PFSK-1 (cell line): Measurements from ENCODE around the gene ANGEL2.

Experiments used
- FOXP2 ChIP-seq: optimal IDR thresholded peaks from 2 replicates; pipeline ENCODE3; 2011; ENCODE audit warnings: borderline replicate concordance, control low read depth, inconsistent platforms; ENCODE audit not compliant: insufficient read depth; ENCODE audit errors: extremely low read length, extremely low read depth
- POLR2AphosphoS5 ChIP-seq: IDR thresholded peaks from 2 replicates; pipeline ENCODE4 v1.6.1; 2012; ENCODE audit warnings: low read depth, mild to moderate bottlenecking, control low read depth, low read length, moderate library complexity
- REST ChIP-seq, 2 experiments: IDR thresholded peaks; 2 replicates each; pipeline versions ENCODE4 v1.6.1 to v1.8.0; 2011 to 2012; ENCODE audit warnings: low read depth in 2 of 2, low read length in 2 of 2, control low read depth in 1 of 2, inconsistent platforms in 1 of 2, mild to moderate bottlenecking in 1 of 2, moderate library complexity in 1 of 2; ENCODE audit not compliant: insufficient read depth in 1 of 2
- SIN3A ChIP-seq: IDR thresholded peaks from 2 replicates; pipeline ENCODE4 v1.6.1; 2012; ENCODE audit warnings: mild to moderate bottlenecking, low read length, moderate library complexity, borderline replicate concordance; ENCODE audit not compliant: insufficient read depth
- TAF1 ChIP-seq: IDR thresholded peaks from 2 replicates; pipeline ENCODE4 v1.6.1; 2012; ENCODE audit warnings: low read length, control low read depth, borderline replicate concordance; ENCODE audit not compliant: insufficient read depth

DNA sequence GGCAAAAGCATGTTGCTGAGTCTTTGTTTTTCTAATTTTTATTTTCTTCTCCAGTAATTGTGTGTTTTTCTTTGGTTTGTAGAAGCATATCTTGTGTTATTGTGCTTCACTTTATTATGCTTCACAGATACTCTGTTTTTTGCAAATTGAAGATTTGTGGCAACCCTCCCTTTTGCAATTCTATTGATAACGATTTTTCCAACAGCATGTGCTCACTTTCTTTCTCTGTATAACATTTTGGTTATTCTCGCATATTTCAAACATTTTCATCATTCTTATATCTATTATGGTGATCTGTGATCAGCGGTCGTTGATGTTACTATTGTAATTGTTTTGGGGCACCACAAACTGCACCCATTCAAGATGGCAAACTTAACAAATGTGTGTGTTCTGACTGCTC lies 3.8 kb upstream of the ANGEL2 start:
- TF ChIP-seq POLR2AphosphoS5 = no peak
- no peak for TF ChIP-seq TAF1
- TF ChIP-seq REST (IDR thresholded peaks at IDR 0.05; ENCODE audit: insufficient read depth in 1 of 2, low read depth in 2 of 2, low read length in 2 of 2) = no peak
- no peak for TF ChIP-seq SIN3A
- TF ChIP-seq FOXP2 = no peak
